ENCODE measurements around the gene DHX36.

- TF ChIP-seq, protein P1, sequence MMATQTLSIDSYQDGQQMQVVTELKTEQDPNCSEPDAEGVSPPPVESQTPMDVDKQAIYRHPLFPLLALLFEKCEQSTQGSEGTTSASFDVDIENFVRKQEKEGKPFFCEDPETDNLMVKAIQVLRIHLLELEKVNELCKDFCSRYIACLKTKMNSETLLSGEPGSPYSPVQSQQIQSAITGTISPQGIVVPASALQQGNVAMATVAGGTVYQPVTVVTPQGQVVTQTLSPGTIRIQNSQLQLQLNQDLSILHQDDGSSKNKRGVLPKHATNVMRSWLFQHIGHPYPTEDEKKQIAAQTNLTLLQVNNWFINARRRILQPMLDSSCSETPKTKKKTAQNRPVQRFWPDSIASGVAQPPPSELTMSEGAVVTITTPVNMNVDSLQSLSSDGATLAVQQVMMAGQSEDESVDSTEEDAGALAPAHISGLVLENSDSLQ (IDR thresholded peaks at IDR 0.05) = no peak
- TF ChIP-seq HDGF (IDR thresholded peaks at IDR 0.05; ENCODE audit: borderline replicate concordance) (no peak), ZNF384 (IDR thresholded peaks at IDR 0.05) (no peak), ELF4 (IDR thresholded peaks at IDR 0.05) (no peak), FOXK2 (IDR thresholded peaks at IDR 0.05) (no peak), ARNT (IDR thresholded peaks at IDR 0.05) (no peak), TARDBP (IDR thresholded peaks at IDR 0.05) (no peak), CTBP1 (IDR thresholded peaks at IDR 0.05; ENCODE audit: borderline replicate concordance) (no peak), SP1 (IDR thresholded peaks at IDR 0.05) (no peak), FOXM1 (IDR thresholded peaks at IDR 0.05; ENCODE audit: borderline replicate concordance) (no peak), NFRKB (IDR thresholded peaks at IDR 0.05) (no peak), BHLHE40 (IDR thresholded peaks at IDR 0.05; ENCODE audit: borderline replicate concordance) (no peak)
Measured at GRCh38 chr3:154224866-154225265, 99.4 kb downstream of the DHX36 start.

All from HEK293T (cell line).